Omental fat pad (tissue), 4 donors: ENCODE results near the gene RIIAD1. TPM values are rescaled to one million over a fixed set of nuclear protein-coding genes. Genes with fewer than 3 reads are reported as not detected.

Source experiments
- ATAC-seq: fragments of 150-250 bp; one replicate; pipeline ENCODE4 v1.9.1; 2016; ENCODE audit warnings: mild to moderate bottlenecking, moderate library complexity; ENCODE audit not compliant: low FRiP score
- DNase-seq: peaks from one replicate; pipeline ENCODE4 v3.0.0-alpha.2; 2019; ENCODE audit warnings: low spot score
- total RNA-seq, 4 donors: library from RNA; depleted of rRNA; stranded (reverse); fragments of >200 nt; gene quantifications; one replicate each; pipeline ENCODE4 v1.1.0, GENCODE V29; 2016
- TF ChIP-seq, protein P1 (sequence below), 3 donors: fragments of 450-650 bp; IDR thresholded peaks; one replicate each; pipeline ENCODE4 v1.5.1; 2016 to 2017; ENCODE audit warnings: antibody characterized with exemption in 3 of 3, mild to moderate bottlenecking in 3 of 3, moderate library complexity in 2 of 3

RIIAD1 gene
- total RNA-seq, 4 donors from 2014 or later = not detected

DNA sequence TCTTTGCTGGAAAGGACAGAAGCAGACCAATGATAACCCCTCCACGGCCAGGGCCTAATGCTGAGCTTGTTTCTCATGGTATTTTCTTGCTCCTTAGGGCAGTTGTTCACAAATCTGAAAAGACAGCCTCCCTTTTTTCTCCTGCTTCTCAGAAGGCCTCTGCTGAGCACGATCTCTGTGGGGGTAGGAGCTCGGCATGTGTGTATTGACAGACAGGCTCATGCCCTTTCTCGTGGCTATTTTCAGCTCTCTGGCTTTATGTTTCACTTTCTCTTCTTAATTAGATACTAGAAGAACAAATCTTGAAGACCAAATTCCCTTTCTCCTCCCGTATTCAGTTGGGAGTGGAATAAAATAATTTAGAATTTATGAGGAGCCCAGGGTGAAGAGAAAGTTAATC is 768 bp upstream of the RIIAD1 start:
- TF ChIP-seq, protein P1, sequence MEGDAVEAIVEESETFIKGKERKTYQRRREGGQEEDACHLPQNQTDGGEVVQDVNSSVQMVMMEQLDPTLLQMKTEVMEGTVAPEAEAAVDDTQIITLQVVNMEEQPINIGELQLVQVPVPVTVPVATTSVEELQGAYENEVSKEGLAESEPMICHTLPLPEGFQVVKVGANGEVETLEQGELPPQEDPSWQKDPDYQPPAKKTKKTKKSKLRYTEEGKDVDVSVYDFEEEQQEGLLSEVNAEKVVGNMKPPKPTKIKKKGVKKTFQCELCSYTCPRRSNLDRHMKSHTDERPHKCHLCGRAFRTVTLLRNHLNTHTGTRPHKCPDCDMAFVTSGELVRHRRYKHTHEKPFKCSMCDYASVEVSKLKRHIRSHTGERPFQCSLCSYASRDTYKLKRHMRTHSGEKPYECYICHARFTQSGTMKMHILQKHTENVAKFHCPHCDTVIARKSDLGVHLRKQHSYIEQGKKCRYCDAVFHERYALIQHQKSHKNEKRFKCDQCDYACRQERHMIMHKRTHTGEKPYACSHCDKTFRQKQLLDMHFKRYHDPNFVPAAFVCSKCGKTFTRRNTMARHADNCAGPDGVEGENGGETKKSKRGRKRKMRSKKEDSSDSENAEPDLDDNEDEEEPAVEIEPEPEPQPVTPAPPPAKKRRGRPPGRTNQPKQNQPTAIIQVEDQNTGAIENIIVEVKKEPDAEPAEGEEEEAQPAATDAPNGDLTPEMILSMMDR (IDR thresholded peaks at IDR 0.05) = no peak
- ATAC-seq (peak; percentile 58), DNase-seq (no peak)

DNA sequence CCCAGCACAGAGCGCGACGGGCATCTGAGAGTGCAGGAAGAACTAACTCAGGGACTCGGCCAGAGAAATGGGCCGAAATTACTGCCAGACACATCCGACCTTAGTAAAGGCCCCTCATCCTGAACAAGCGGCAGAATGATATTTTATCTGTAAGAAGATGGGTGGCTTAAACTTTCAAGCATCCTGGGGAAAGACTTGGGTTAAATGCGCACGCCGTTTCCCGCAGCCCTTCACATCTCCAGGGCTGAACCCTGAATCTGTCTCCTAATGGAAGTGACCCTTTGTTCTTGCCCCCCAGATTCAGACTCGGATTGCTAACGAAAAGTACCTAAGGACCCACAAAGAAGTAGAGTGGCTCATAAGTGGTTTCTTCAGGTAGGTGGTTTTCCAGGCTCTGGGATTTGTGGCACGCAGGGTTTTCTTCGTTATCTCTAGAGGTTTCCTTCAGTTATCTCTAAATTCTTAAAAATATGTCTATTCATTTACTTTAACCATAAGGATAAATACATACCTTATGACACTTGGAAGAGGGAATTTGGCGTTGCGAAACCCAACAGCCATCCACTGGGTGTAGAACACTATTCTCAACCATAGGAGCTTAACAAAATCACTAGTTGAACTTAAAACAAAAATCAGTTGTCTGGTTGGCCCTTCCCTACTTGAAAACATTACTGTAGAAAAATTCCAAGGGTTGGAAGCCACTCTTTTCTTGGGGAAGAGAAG is 627 bp downstream of the RIIAD1 start:
- TF ChIP-seq, protein P1 (IDR thresholded peaks at IDR 0.05) = no peak
- DNase-seq (no peak), ATAC-seq (no peak)

DNA sequence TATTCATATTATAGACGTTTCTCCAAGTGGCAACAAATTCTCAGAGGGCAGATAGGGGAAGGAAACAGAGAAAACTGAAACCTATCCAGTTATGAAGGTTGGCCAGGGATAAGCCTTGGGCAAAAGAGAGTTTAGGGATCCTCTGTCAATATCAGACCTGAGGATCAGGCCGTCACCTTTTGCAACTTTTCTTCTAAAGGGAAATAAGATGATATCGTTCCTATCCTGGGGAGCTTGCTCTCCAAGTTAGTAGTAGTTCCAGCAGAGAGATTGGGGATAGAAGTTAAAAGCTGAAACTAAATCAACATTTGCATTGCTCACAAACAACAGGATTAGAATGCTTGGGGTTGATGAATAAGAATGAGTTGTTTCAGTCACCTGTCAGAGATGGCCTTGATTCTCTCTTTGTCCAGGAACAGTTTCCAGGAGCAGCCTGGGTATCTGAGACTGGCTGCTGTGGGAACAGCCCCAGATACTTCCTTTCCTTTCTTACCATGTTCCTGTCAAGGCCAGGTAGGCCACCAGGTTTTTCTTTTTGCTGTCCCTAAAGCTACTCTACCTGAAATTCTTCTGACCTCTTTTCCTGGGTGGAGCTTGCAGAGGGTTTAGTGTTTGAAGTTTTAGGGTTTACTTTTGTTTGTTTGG is 2.5 kb downstream of the RIIAD1 start:
- DNase-seq (no peak), ATAC-seq (no peak)
- TF ChIP-seq, protein P1 (IDR thresholded peaks at IDR 0.05) = no peak

DNA sequence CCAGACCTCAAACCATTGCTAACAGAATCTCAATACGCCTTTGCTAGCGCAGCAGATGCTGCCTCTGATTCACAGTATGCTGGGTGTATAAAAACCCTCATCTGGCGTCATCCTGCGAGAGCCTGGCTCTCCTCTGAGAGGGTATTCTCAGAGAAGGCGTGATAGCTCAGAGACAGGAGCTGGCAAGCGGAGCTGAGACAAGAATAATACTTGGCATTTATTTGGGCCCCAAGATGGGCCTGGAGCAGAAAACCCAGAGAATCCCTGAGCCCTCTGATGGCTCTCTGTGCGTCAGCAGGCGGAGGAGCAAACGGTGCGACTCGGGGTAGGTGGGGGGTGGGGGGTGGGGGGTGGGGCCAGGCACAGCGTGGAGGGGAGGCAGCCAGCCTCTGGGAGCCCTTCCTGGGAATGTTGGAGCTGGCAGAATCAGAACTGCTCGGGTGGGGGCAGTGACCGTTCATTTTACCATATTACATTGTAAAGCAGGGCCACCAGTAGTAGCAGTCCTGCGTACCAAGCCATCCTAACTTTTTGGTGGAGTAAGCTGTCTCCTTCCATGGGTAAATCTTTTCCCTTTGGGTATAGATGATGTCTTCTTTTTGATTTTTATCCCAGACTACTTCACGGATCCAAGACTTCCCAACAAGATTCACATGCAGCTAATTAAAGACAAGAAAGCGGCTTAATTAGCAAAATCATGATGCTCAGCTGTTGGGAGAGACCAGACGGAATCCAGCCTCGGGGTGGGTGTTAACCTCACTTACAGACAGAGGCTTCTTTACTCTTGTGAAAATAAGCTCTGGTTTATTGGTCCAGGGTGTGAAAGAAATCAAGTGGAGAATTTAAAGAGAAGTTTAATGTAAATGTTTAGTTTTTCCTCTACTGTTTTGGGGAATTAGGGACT is 7.1 kb downstream of the RIIAD1 start:
- ATAC-seq (peak; percentile 82), DNase-seq (no peak)
- TF ChIP-seq, protein P1 (IDR thresholded peaks at IDR 0.05) = no peak

DNA sequence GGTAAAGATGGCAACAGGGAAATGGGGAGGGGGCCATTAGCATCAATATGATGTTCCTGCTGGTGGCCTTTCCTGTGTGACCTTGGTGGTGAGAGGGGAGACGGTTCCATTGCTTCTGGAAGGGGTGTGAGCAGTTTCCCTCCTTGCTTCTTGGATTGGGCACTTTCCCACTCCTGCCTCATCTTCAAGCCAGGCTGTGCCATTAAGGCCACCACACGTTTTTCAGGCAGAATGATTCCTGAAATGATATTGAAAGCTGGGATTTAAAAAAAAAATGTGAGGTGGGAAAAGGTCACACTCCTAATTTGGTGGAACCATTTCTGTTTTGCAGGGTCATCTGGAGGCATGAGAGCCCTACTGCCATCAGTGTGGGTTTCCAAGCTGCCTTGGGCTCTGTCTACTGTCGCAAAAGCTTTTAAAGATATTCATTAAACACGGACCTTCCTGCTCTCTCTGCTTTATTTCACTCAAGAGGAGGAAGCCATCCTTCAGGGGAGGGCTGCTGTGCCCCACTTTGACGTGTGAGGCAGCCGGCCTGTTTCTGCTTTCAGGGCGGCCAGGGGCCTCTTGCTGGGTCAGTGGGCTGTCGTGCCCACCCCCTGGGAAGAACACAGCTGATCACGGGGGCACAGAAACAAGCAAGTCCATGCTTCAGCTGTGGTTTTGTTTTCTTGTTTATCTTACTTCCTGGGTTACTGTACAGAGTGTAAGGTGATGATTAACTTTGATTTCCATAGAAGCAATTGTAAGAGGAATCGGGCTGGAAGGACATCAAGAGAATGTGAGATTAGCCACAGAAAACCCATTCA is 8.0 kb downstream of the RIIAD1 start:
- no peak for ATAC-seq
- DNase-seq = no peak
- TF ChIP-seq, protein P1 (IDR thresholded peaks at IDR 0.05) = no peak

DNA sequence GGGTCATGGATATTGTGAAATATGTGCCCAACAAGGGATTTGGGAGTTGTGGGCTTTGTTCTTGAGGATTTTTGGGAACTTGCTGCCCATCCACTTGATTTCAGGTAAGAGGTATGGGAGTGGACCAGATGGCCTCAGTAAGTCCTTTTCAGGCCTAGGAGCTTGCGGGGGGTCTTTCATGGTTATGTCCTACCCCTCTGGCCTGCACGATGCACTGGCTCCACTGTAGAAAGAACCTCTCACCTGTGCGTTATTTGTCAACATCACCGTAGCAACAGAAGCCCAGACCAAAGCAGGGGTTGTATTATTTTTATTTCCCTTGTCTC is 8.6 kb downstream of the RIIAD1 start:
- no peak for ATAC-seq
- TF ChIP-seq, protein P1 (IDR thresholded peaks at IDR 0.05) = no peak
- DNase-seq = no peak
